Ishikawa (cell line): ENCODE results near the gene FBXO28.
A peak's percentile ranks its signal among the peaks of the same experiment; 100 is the strongest.

Experiments
- CEBPB ChIP-seq: IDR thresholded peaks from 2 replicates; pipeline ENCODE4 v1.6.1; 2012
- CREB1 ChIP-seq: IDR thresholded peaks from 2 replicates; pipeline ENCODE4 v1.6.1; 2012; ENCODE audit warnings: low read depth
- EGR1 ChIP-seq: IDR thresholded peaks from 2 replicates; pipeline ENCODE4 v1.6.1; 2012
- EP300 ChIP-seq: IDR thresholded peaks from 2 replicates; pipeline ENCODE4 v1.6.1; 2012; ENCODE audit warnings: borderline replicate concordance
- FOXM1 ChIP-seq: IDR thresholded peaks from 2 replicates; pipeline ENCODE4 v1.6.1; 2012; ENCODE audit warnings: low read depth, borderline replicate concordance
- NFIC ChIP-seq: IDR thresholded peaks from 2 replicates; pipeline ENCODE4 v1.6.1; 2012
- RAD21 ChIP-seq: IDR thresholded peaks from 2 replicates; pipeline ENCODE4 v1.6.1; 2012; ENCODE audit warnings: low read depth
- TAF1 ChIP-seq: IDR thresholded peaks from 2 replicates; pipeline ENCODE4 v1.6.1; 2012; ENCODE audit warnings: low read depth, mild to moderate bottlenecking
- TCF12 ChIP-seq: IDR thresholded peaks from 2 replicates; pipeline ENCODE4 v1.6.1; 2012; ENCODE audit warnings: low read depth
- TEAD4 ChIP-seq: IDR thresholded peaks from 2 replicates; pipeline ENCODE4 v1.6.1; 2012
- YY1 ChIP-seq: IDR thresholded peaks from 2 replicates; pipeline ENCODE4 v1.6.1; 2012; ENCODE audit warnings: low read depth
- ZBTB7A ChIP-seq: IDR thresholded peaks from 2 replicates; pipeline ENCODE4 v1.6.1; 2012; ENCODE audit warnings: low read depth
- TF ChIP-seq, protein P1 (sequence below): IDR thresholded peaks from 2 replicates; pipeline ENCODE4 v1.6.1; 2012; ENCODE audit warnings: low read depth, mild to moderate bottlenecking
- TF ChIP-seq, protein P2 (sequence below): IDR thresholded peaks from 2 replicates; pipeline ENCODE4 v1.6.1; 2012
- TF ChIP-seq, protein P3 (sequence below): IDR thresholded peaks from 2 replicates; pipeline ENCODE4 v1.6.1; 2012

The FBXO28 gene

DNA sequence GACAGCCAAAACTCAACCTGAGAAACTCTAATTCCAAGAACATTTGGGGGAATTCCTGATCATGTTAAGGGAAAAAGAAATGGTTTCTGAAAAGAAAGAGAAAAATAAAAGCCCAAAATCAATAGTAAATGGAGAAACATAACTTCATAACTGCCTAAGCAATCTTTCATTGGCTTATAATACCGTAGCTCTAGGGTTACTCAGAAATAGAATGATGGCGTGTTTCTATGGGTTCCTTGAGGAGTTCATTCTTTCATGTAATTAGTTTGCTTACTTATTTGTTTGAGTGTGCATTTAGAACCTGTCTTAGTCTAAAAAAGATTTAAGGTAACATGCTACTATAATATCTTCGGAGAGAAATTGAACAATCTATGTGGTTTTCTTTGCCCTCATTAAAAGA, 37.5 kb upstream of the FBXO28 start:
- TF ChIP-seq ZBTB7A: no peak
- TF ChIP-seq YY1: no peak
- TF ChIP-seq, protein P1, sequence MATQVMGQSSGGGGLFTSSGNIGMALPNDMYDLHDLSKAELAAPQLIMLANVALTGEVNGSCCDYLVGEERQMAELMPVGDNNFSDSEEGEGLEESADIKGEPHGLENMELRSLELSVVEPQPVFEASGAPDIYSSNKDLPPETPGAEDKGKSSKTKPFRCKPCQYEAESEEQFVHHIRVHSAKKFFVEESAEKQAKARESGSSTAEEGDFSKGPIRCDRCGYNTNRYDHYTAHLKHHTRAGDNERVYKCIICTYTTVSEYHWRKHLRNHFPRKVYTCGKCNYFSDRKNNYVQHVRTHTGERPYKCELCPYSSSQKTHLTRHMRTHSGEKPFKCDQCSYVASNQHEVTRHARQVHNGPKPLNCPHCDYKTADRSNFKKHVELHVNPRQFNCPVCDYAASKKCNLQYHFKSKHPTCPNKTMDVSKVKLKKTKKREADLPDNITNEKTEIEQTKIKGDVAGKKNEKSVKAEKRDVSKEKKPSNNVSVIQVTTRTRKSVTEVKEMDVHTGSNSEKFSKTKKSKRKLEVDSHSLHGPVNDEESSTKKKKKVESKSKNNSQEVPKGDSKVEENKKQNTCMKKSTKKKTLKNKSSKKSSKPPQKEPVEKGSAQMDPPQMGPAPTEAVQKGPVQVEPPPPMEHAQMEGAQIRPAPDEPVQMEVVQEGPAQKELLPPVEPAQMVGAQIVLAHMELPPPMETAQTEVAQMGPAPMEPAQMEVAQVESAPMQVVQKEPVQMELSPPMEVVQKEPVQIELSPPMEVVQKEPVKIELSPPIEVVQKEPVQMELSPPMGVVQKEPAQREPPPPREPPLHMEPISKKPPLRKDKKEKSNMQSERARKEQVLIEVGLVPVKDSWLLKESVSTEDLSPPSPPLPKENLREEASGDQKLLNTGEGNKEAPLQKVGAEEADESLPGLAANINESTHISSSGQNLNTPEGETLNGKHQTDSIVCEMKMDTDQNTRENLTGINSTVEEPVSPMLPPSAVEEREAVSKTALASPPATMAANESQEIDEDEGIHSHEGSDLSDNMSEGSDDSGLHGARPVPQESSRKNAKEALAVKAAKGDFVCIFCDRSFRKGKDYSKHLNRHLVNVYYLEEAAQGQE: no peak
- no peak for TF ChIP-seq CREB1
- TF ChIP-seq EP300: no peak
- TF ChIP-seq, protein P2, sequence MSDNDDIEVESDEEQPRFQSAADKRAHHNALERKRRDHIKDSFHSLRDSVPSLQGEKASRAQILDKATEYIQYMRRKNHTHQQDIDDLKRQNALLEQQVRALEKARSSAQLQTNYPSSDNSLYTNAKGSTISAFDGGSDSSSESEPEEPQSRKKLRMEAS: no peak
- TF ChIP-seq CEBPB: no peak
- TF ChIP-seq EGR1: no peak
- no peak for TF ChIP-seq TEAD4
- no peak for TF ChIP-seq NFIC
- no peak for TF ChIP-seq TCF12
- TF ChIP-seq, protein P3, sequence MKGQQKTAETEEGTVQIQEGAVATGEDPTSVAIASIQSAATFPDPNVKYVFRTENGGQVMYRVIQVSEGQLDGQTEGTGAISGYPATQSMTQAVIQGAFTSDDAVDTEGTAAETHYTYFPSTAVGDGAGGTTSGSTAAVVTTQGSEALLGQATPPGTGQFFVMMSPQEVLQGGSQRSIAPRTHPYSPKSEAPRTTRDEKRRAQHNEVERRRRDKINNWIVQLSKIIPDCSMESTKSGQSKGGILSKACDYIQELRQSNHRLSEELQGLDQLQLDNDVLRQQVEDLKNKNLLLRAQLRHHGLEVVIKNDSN: no peak
- TF ChIP-seq RAD21: no peak
- TF ChIP-seq TAF1: no peak

DNA sequence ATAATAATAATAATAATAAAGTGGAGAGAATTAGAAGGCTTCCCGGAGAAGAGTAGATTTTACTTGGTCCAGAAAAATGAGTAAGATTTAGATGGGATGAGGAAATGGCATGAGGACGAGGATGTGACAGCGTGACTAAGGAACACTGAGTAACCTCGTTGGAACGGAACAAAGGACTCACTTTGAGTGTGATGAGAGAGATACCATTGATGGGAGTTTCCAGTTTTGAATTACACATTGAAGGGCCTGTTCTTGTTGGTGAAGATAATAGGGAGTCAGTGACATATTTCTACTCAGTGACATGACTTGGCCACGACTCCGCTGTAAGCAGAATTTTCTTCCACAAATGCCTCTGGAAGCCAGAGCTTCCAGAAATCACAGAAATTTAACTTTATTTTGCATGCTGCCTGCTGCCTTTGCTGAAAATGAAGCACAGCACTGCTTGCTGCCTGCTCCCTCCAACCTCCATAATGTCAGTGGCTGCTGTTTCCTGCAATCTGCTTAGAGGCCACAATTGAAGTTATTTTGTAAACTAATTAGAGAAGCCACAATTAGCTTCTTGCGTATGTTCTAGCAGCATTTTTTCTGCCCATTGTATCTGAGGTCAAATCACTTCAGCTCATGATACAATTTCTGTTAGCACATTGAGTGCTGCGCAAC, 33.7 kb upstream of the FBXO28 start:
- TF ChIP-seq EGR1: no peak
- no peak for TF ChIP-seq CEBPB
- TF ChIP-seq EP300: no peak
- no peak for TF ChIP-seq CREB1
- TF ChIP-seq, protein P1: no peak
- TF ChIP-seq TEAD4: no peak
- TF ChIP-seq TCF12: no peak
- no peak for TF ChIP-seq NFIC
- TF ChIP-seq TAF1: no peak

DNA sequence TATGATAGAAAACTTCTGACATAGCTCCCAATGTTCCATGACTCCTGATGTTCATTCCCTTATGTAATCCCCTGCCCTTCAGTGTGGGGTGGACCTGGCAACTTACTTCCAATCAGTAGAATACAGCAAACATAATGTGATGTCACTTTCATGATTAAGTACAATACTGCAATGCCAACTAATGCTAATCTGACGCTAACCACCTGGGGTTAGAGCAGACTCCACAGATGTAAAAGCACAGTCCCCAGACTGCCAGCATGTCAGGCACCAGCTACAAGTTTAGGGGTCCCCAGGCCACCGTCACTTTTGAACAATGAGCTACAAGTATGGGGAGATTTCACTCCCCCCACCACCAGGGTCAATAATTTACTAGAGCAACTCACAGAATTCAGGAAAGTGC, 32.3 kb upstream of the FBXO28 start:
- no peak for TF ChIP-seq CREB1
- no peak for TF ChIP-seq CEBPB
- TF ChIP-seq, protein P1: no peak
- no peak for TF ChIP-seq TEAD4
- TF ChIP-seq FOXM1: no peak
- TF ChIP-seq, protein P3: no peak
- no peak for TF ChIP-seq EP300
- TF ChIP-seq RAD21: no peak
- TF ChIP-seq, protein P2: no peak
- no peak for TF ChIP-seq NFIC
- TF ChIP-seq EGR1: no peak

DNA sequence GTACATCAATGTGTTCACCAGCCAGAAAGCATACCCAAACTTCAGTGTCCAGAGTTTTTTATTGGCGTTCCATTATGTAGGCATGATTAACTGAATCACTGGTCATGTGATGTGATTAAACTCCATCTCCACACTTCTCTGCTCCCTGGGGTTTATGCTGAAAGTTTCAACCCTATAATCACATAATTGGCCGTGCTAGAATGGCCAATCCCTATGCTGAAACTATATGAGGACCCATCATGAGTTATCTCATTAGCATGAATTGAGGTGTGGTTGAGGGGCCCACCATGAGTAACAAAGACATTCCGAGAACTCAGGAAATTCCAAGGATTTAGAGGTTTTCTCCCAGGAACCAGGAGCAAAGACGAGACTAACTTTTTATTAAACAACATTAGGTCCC, 31.8 kb upstream of the FBXO28 start:
- TF ChIP-seq NFIC (no peak), FOXM1 (no peak), EP300 (no peak), EGR1 (no peak), TCF12 (no peak), CREB1 (no peak), YY1 (no peak)
- TF ChIP-seq, protein P2: no peak

DNA sequence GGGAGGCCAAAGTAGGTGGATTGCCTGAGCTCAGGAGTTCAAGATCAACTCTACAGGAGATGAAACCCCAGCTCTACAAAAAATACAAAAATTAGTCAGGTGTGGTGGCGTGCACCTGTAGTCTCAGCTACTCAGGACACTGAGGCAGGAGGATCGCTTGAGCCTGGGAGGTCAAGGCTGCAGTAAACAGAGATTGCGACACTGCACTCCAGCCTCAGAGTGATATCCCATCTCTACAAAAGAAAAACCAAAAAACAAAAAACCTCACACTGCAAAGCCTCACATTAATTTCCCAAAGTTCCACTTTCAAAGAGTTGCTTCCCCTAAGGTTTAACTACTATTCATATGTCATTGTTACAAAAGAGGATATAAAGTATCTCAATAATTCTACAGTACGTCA, 29.0 kb upstream of the FBXO28 start:
- TF ChIP-seq TAF1 (no peak), RAD21 (no peak), CEBPB (0 out of 2 replicates have a peak, but pooled peaks have one; percentile 21), EGR1 (no peak)
- TF ChIP-seq, protein P3: no peak
